Measurements from ENCODE around the gene ATP5F1E.
A peak's percentile ranks its signal among the peaks of the same experiment; 100 is the strongest.

ATP5F1E gene

GRCh38 chr20:59071216-59071615 lies 39.1 kb upstream of the ATP5F1E start:
- DNase-seq (ENCODE audit: low spot score): peak; percentile 14
- no peak for TF ChIP-seq CTCF (IDR thresholded peaks at IDR 0.05; ENCODE audit: extremely low read depth, missing control alignments)

GRCh38 chr20:59069026-59069425 lies 36.9 kb upstream of the ATP5F1E start:
- no peak for TF ChIP-seq CTCF (IDR thresholded peaks at IDR 0.05; ENCODE audit: extremely low read depth, missing control alignments)
- no peak for DNase-seq (ENCODE audit: low spot score)

GRCh38 chr20:59068534-59068933 lies 36.4 kb upstream of the ATP5F1E start:
- no peak for DNase-seq (ENCODE audit: low spot score)
- TF ChIP-seq CTCF (IDR thresholded peaks at IDR 0.05; ENCODE audit: extremely low read depth, missing control alignments): no peak

GRCh38 chr20:59064214-59064722 lies 32.1 kb upstream of the ATP5F1E start:
- no peak for DNase-seq (ENCODE audit: low spot score)
- no peak for TF ChIP-seq CTCF (IDR thresholded peaks at IDR 0.05; ENCODE audit: extremely low read depth, missing control alignments)

GRCh38 chr20:59063358-59064213 lies 31.5 kb upstream of the ATP5F1E start:
- no peak for DNase-seq (ENCODE audit: low spot score)
- no peak for TF ChIP-seq CTCF (IDR thresholded peaks at IDR 0.05; ENCODE audit: extremely low read depth, missing control alignments)

GRCh38 chr20:59062081-59062480 lies 29.9 kb upstream of the ATP5F1E start:
- TF ChIP-seq CTCF (IDR thresholded peaks at IDR 0.05; ENCODE audit: extremely low read depth, missing control alignments): no peak
- DNase-seq (ENCODE audit: low spot score): no peak

- DNase-seq (ENCODE audit: low spot score): no peak
These were observed 23.2 kb upstream of the ATP5F1E start for GRCh38 chr20:59055302-59055701.

More at GRCh38 chr20:59055302-59055701, 23.2 kb upstream of the ATP5F1E start:
- TF ChIP-seq CTCF (IDR thresholded peaks at IDR 0.05; ENCODE audit: extremely low read depth, missing control alignments): no peak

Measured in GM20000 (cell line).